ENCODE measurements around the gene HNRNPU.

The HNRNPU gene

DNA sequence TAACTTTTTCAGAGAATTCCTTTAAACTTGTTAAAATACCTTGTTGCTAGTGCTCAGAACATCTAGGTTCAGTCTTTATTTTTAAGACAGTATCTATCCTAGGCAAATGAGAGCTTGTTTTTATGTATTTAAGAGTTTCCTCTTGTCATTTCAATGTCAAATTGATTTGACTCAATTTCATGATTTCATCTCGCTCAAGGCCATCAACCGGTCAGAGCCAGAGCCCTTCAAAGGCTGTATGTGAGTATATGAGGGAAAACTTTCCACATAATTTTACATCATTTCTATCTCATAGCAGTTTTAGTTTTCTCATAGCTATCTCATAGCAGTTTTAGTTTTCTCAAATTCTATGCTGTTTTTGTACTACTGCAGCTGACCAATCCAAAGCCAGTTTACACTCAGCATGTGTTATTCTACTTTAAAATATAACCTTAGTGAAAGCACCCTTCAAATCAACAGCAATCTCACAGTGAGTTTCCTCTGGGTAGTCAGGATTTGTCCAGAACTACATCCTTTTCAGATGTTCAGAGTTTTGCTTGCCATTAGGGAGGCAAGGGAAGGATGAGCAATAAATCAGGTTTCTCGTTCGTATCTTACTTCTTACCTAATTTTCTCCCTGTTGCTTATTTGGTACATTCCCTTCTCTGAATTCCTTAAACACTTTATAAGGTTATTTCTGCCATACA is 12.7 kb downstream of the HNRNPU start (continued):
- no peak for TF ChIP-seq GLIS3 (CRISPR knock-in tag; IDR thresholded peaks at IDR 0.05)

DNA sequence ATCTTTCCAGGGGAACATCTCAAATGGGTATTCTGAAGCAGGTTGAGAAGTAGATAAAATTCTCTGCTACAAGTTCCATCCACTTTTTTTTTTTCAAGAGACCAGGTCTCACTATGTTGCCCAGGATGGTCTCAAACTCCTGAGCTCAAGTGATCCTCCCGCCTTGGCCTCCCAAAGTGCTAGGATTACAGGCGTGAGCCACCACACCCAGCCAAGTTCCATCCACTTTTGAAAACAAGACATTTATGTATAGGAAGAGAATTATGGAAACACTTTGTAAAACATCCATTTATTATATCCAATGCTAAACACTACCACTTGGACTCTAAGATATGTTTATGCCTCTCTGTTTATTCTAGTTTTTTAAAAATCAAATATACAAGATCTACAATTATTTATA is 13.4 kb downstream of the HNRNPU start:
- no peak for TF ChIP-seq CREB5 (CRISPR knock-in tag; IDR thresholded peaks at IDR 0.05; ENCODE audit: low read depth)
- no peak for TF ChIP-seq SNAI2 (CRISPR knock-in tag; IDR thresholded peaks at IDR 0.05)
- TF ChIP-seq ZNF8 (CRISPR knock-in tag; IDR thresholded peaks at IDR 0.05): no peak
- no peak for TF ChIP-seq ZFP30 (CRISPR knock-in tag; IDR thresholded peaks at IDR 0.05)
- no peak for TF ChIP-seq TCF4 (CRISPR knock-in tag; IDR thresholded peaks at IDR 0.05; ENCODE audit: borderline replicate concordance)
- no peak for TF ChIP-seq ESRRG (CRISPR knock-in tag; IDR thresholded peaks at IDR 0.05)
- ATAC-seq: no peak

DNA sequence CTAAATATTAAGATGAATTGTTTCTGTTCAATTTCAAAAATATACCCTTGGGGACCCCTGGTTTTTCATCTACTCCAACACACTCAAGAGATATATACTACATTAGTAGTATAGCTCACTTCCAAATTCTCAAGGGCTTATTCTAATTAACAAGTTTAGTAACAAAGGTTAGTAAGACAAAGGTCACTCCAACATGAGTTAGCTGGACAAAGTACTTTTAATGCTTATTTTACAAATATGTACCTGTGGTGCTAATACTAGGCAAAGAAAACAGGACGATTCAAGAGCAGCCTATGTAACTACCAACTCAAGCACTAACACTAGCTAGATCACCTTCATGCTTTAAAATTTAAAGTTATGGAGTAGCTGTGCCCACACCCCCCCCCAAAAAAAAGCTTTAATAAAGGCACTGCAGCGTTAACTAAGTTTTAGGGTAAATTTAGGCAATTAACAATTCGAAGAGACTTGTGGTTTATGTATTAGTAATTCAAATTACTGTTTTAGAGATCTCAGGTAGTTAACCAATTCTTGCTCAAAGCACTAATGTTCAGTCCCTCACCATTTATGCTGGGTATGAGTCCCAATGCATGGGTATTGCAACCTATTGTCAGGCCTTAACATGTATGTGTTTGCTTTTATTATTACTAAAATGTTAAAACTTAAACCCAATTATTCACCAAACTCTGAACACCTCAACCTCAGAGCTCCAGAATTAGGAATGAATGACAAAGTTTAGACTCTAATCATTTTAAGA is 14.1 kb downstream of the HNRNPU start:
- TF ChIP-seq ISL1 (CRISPR knock-in tag; IDR thresholded peaks at IDR 0.05): no peak
- no peak; the same call in 2 of the 3 replicates for ATAC-seq

DNA sequence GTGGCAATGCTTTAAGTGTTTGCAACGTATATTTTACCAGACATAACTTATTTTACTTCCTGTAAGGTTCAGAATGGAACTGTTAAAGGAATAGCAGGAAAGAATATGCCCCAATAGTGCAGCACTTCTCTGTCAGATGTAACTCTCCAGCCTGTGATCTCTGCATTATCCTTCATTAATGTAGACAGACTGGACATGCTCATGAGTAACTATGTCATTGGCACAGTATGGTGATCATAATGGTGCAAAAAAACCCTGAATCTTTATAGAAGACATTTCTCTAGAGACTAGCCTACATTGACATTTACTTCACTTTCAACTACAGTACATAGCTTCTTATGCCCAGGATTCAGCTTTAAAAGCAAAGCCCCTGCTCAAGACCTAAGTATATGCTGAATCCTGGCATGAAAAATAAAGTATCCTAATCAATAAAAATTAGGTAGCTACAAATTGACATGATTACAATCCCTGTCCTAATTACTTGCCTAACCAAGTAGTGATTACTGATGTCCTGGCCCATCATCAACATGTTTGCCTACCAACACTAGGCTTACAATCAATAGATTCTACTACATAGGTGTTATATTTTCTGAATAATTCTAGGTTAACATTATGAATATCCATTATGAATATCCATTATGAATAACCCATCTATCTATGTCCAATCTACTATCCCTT is 15.0 kb downstream of the HNRNPU start:
- ATAC-seq: peak; percentile 10
- TF ChIP-seq POU6F1 (CRISPR knock-in tag; IDR thresholded peaks at IDR 0.05; ENCODE audit: borderline replicate concordance, low read depth): no peak
- TF ChIP-seq ZNF8 (CRISPR knock-in tag; IDR thresholded peaks at IDR 0.05): no peak
- TF ChIP-seq OSR1 (CRISPR knock-in tag; IDR thresholded peaks at IDR 0.05): no peak
- TF ChIP-seq SNAI2 (CRISPR knock-in tag; IDR thresholded peaks at IDR 0.05): no peak
- no peak for TF ChIP-seq ZFP30 (CRISPR knock-in tag; IDR thresholded peaks at IDR 0.05)
- no peak for TF ChIP-seq TOX (CRISPR knock-in tag; IDR thresholded peaks at IDR 0.05; ENCODE audit: borderline replicate concordance)
- TF ChIP-seq RARB (CRISPR knock-in tag; IDR thresholded peaks at IDR 0.05): no peak; the same call in 1 of the 2 replicates
- TF ChIP-seq ESRRG (CRISPR knock-in tag; IDR thresholded peaks at IDR 0.05): no peak
- no peak for TF ChIP-seq ISL1 (CRISPR knock-in tag; IDR thresholded peaks at IDR 0.05)
- TF ChIP-seq, protein P1, sequence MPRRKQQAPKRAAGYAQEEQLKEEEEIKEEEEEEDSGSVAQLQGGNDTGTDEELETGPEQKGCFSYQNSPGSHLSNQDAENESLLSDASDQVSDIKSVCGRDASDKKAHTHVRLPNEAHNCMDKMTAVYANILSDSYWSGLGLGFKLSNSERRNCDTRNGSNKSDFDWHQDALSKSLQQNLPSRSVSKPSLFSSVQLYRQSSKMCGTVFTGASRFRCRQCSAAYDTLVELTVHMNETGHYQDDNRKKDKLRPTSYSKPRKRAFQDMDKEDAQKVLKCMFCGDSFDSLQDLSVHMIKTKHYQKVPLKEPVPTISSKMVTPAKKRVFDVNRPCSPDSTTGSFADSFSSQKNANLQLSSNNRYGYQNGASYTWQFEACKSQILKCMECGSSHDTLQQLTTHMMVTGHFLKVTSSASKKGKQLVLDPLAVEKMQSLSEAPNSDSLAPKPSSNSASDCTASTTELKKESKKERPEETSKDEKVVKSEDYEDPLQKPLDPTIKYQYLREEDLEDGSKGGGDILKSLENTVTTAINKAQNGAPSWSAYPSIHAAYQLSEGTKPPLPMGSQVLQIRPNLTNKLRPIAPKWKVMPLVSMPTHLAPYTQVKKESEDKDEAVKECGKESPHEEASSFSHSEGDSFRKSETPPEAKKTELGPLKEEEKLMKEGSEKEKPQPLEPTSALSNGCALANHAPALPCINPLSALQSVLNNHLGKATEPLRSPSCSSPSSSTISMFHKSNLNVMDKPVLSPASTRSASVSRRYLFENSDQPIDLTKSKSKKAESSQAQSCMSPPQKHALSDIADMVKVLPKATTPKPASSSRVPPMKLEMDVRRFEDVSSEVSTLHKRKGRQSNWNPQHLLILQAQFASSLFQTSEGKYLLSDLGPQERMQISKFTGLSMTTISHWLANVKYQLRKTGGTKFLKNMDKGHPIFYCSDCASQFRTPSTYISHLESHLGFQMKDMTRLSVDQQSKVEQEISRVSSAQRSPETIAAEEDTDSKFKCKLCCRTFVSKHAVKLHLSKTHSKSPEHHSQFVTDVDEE (CRISPR knock-in tag; IDR thresholded peaks at IDR 0.05): no peak
- TF ChIP-seq CSDC2 (CRISPR knock-in tag; IDR thresholded peaks at IDR 0.05): no peak
- TF ChIP-seq, protein P2, sequence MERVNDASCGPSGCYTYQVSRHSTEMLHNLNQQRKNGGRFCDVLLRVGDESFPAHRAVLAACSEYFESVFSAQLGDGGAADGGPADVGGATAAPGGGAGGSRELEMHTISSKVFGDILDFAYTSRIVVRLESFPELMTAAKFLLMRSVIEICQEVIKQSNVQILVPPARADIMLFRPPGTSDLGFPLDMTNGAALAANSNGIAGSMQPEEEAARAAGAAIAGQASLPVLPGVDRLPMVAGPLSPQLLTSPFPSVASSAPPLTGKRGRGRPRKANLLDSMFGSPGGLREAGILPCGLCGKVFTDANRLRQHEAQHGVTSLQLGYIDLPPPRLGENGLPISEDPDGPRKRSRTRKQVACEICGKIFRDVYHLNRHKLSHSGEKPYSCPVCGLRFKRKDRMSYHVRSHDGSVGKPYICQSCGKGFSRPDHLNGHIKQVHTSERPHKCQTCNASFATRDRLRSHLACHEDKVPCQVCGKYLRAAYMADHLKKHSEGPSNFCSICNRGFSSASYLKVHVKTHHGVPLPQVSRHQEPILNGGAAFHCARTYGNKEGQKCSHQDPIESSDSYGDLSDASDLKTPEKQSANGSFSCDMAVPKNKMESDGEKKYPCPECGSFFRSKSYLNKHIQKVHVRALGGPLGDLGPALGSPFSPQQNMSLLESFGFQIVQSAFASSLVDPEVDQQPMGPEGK (CRISPR knock-in tag; IDR thresholded peaks at IDR 0.05; ENCODE audit: borderline replicate concordance): no peak
- no peak for TF ChIP-seq BACH2 (CRISPR knock-in tag; IDR thresholded peaks at IDR 0.05; ENCODE audit: borderline replicate concordance)
- no peak for TF ChIP-seq ARNTL (CRISPR knock-in tag; IDR thresholded peaks at IDR 0.05; ENCODE audit: borderline replicate concordance, low read depth)
- no peak for TF ChIP-seq CSRNP3 (CRISPR knock-in tag; IDR thresholded peaks at IDR 0.05)
- TF ChIP-seq TCF4 (CRISPR knock-in tag; IDR thresholded peaks at IDR 0.05; ENCODE audit: borderline replicate concordance): no peak
- TF ChIP-seq GLIS3 (CRISPR knock-in tag; IDR thresholded peaks at IDR 0.05): no peak
- no peak for TF ChIP-seq CREB5 (CRISPR knock-in tag; IDR thresholded peaks at IDR 0.05; ENCODE audit: low read depth)
- TF ChIP-seq ZNF70 (CRISPR knock-in tag; IDR thresholded peaks at IDR 0.05): no peak
- TF ChIP-seq ZFP3 (CRISPR knock-in tag; IDR thresholded peaks at IDR 0.05): no peak

Measured in SK-N-SH treated with all-trans-retinoic acid at 6 μM for 48 hours (cell line).